PFSK-1 (cell line): ENCODE data around the gene SPANXN4.

ENCODE experiments used
- POLR2AphosphoS5 ChIP-seq: IDR thresholded peaks from 2 replicates; pipeline ENCODE4 v1.6.1; 2012; ENCODE audit warnings: low read depth, mild to moderate bottlenecking, control low read depth, low read length, moderate library complexity
- REST ChIP-seq, 2 experiments: IDR thresholded peaks; 2 replicates each; pipeline versions ENCODE4 v1.6.1 to v1.8.0; 2011 to 2012; ENCODE audit warnings: low read depth in 2 of 2, low read length in 2 of 2, control low read depth in 1 of 2, inconsistent platforms in 1 of 2, mild to moderate bottlenecking in 1 of 2, moderate library complexity in 1 of 2; ENCODE audit not compliant: insufficient read depth in 1 of 2

GRCh38 chrX:143082537-143082936 is 56.8 kb downstream of the SPANXN4 start:
- no peak for TF ChIP-seq POLR2AphosphoS5
- no peak for TF ChIP-seq REST (IDR thresholded peaks at IDR 0.05; ENCODE audit: insufficient read depth in 1 of 2, low read depth in 2 of 2, low read length in 2 of 2)
